ENCODE results near the gene PSMD9. TPM values are rescaled to one million over a fixed set of nuclear protein-coding genes. Genes with fewer than 3 reads are reported as not detected.
A peak's percentile ranks its signal among the peaks of the same experiment; 100 is the strongest.
"Not testable (repeated sequence)": the region's sequence is repeated elsewhere in the genome, so short reads cannot be mapped to it uniquely, and the experiment has no call there.

PSMD9 gene
- total and polyA plus RNA-seq, 7 donors: 28.5 to 108 (median 91.4) TPM

GRCh38 chr12:121918679-121919038 lies 30.1 kb downstream of the PSMD9 start:
- Histone ChIP-seq H3K36me3 (peaks cover 0 to 49% (median 21%) of the 10 kb centered on the region in 4 donors), H3K4me3 (peak overlapping the region; percentile 31 to 53 (median 44)), H3K4me1 (peaks cover 0 to 9% (median 0%) of the 10 kb centered on the region in 4 donors), H3K27ac (peak overlapping the region in 3 of 4 donors; percentile 38 to 52 (median 44)), H3K9me3 (no peaks in the 10 kb centered on the region), H3K27me3 (no peaks in the 10 kb centered on the region)
- intact Hi-C loops (cut with DNase I): loop anchor here (1.0 to 2.0 kb wide), 3 partner anchors 103 to 272 kb away; partner anchors contain the start of gene BCL7A
- TF ChIP-seq POLR2AphosphoS5 (IDR thresholded peaks at IDR 0.05) (no peak), CTCF (IDR thresholded peaks at IDR 0.05) (no peak), POLR2A (IDR thresholded peaks at IDR 0.05) (no peak), EP300 (IDR thresholded peaks at IDR 0.05) (no peak)
- DNase-seq: no peak
- WGBS, 2 donors: 20 to 21% methylated on average over 22 of the region's 22 CpGs

- intact Hi-C loops (cut with DNase I): no loop called here
- TF ChIP-seq EP300 (IDR thresholded peaks at IDR 0.05) (no peak), POLR2AphosphoS5 (IDR thresholded peaks at IDR 0.05) (no peak)
- 72 to 90% methylated on average over 2 of the region's 2 CpGs for WGBS, 2 donors
These were observed 32.5 kb downstream of the PSMD9 start for GRCh38 chr12:121921066-121921465.

GRCh38 chr12:121925358-121925695 lies 36.7 kb downstream of the PSMD9 start:
- TF ChIP-seq CTCF (IDR thresholded peaks at IDR 0.05) (no peak), POLR2A (IDR thresholded peaks at IDR 0.05) (no peak), EP300 (IDR thresholded peaks at IDR 0.05) (no peak)
- Histone ChIP-seq H3K36me3 (no peaks in the 10 kb centered on the region), H3K27ac (peak overlapping the region in 3 of 4 donors; percentile 48 to 67 (median 55)), H3K4me3 (no peak overlapping the region), H3K4me1 (peaks cover 0 to 15% (median 7%) of the 10 kb centered on the region in 4 donors), H3K27me3 (no peaks in the 10 kb centered on the region), H3K9me3 (no peaks in the 10 kb centered on the region)
- WGBS, 2 donors: 58 to 70% methylated on average over 7 of the region's 7 CpGs
- intact Hi-C loops (cut with DNase I): no loop called here
- no peak for DNase-seq

More at GRCh38 chr12:121921066-121921465, 32.5 kb downstream of the PSMD9 start:
- Histone ChIP-seq H3K27me3 (no peaks in the 10 kb centered on the region), H3K9me3 (no peaks in the 10 kb centered on the region), H3K36me3 (peaks cover 0 to 25% (median 8%) of the 10 kb centered on the region in 4 donors), H3K4me3 (no peak overlapping the region), H3K4me1 (peaks cover 0 to 22% (median 8%) of the 10 kb centered on the region in 4 donors), H3K27ac (no peak overlapping the region)
- no peak for DNase-seq

- Histone ChIP-seq H3K4me3 (no peak overlapping the region), H3K4me1 (peaks cover 0 to 15% (median 7%) of the 10 kb centered on the region in 4 donors), H3K27ac (no peak overlapping the region), H3K9me3 (no peaks in the 10 kb centered on the region), H3K36me3 (no peaks in the 10 kb centered on the region), H3K27me3 (no peaks in the 10 kb centered on the region)
- DNase-seq: no peak
- no peak for TF ChIP-seq POLR2AphosphoS5 (IDR thresholded peaks at IDR 0.05)
- no peak for TF ChIP-seq EP300 (IDR thresholded peaks at IDR 0.05)
- TF ChIP-seq POLR2A (IDR thresholded peaks at IDR 0.05): no peak
- TF ChIP-seq CTCF (IDR thresholded peaks at IDR 0.05): no peak
- WGBS, 2 donors: 69 to 82% methylated on average over 7 of the region's 7 CpGs
- intact Hi-C loops (cut with DNase I): no loop called here
These were observed 38.5 kb downstream of the PSMD9 start for GRCh38 chr12:121926874-121927706.

GRCh38 chr12:121927813-121928212 lies 39.2 kb downstream of the PSMD9 start:
- intact Hi-C loops (cut with DNase I): no loop called here
- Histone ChIP-seq H3K36me3 (no peaks in the 10 kb centered on the region), H3K4me1 (peaks cover 0 to 15% (median 7%) of the 10 kb centered on the region in 4 donors), H3K4me3 (no peak overlapping the region), H3K27ac (no peak overlapping the region), H3K9me3 (no peaks in the 10 kb centered on the region), H3K27me3 (no peaks in the 10 kb centered on the region)
- no peak for TF ChIP-seq POLR2A (IDR thresholded peaks at IDR 0.05)
- TF ChIP-seq POLR2AphosphoS5 (IDR thresholded peaks at IDR 0.05): no peak
- TF ChIP-seq CTCF (IDR thresholded peaks at IDR 0.05): no peak
- TF ChIP-seq EP300 (IDR thresholded peaks at IDR 0.05): no peak
- no peak for DNase-seq
- 61 to 82% methylated on average over 5 of the region's 5 CpGs for WGBS, 2 donors

GRCh38 chr12:121929545-121929944 lies 41.0 kb downstream of the PSMD9 start:
- DNase-seq; H3K27ac ChIP-seq; H3K4me3 ChIP-seq; H3K27me3 ChIP-seq; H3K4me1 ChIP-seq; intact Hi-C loops (cut with DNase I); H3K9me3 ChIP-seq; H3K36me3 ChIP-seq: not testable (repeated sequence)
- WGBS, 2 donors: 94 to 98% methylated on average over 7 of the region's 7 CpGs
